ENCODE measurements around the gene NDRG4.
A peak's percentile ranks its signal among the peaks of the same experiment; 100 is the strongest.

The NDRG4 gene

DNA sequence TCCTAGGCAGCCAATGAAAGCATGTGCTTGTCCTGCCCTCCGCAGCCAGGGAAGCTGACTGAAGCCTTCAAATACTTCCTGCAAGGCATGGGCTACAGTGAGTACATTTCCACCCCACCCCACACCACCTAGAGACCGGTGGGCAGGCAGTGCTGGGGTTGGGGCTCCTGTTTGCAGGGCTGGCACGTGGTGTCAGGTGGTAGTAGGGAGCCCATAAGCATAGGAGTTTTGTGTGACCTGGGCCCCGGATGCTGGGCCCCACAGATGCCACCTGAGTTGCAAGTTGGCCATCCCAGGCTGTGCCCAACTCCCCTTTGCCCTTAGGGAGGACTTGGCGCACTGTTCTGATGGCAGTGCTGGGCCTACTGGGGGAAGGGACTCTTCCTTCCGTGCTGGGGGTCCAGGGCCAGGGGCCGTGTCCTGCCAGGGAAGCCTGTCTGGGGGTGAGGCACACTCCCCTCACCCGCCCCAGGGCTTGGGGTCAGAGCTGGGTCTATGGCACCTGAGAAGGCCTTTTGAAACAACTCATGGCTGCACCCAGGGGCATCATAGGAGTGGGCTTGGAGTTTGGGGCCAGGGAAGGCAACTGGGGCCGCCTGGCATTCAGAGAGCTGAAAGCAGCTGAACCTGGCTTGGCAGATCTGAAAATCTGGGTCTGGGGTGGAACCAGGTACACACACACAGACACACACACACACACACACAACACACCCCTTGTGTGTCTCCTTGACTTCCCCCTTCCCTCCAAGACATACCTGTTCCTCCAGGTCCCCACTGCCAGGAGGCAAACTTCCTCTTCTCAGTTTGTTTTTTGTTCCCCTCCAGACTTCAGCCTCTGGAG is 9.5 kb downstream of the NDRG4 start:
- no peaks in the 10 kb centered on the region for H3K9me3 Mint-ChIP-seq
- ATAC-seq (no peak), DNase-seq (no peak)
- no peaks in the 10 kb centered on the region for H3K27me3 Mint-ChIP-seq
- no peak overlapping the region for H3K4me3 Mint-ChIP-seq
- H3K4me1 Mint-ChIP-seq = peaks cover 31% of the 10 kb centered on the region
- H3K27ac Mint-ChIP-seq = peak overlapping the region; percentile 13 to 43

GRCh38 chr16:58510097-58510775 is 10.3 kb downstream of the NDRG4 start:
- DNase-seq (no peak), ATAC-seq (no peak)
- H3K4me3 Mint-ChIP-seq = no peak overlapping the region
- no peaks in the 10 kb centered on the region for H3K27me3 Mint-ChIP-seq
- H3K4me1 Mint-ChIP-seq = peaks cover 39% of the 10 kb centered on the region
- H3K9me3 Mint-ChIP-seq = no peaks in the 10 kb centered on the region
- peak overlapping the region; percentile 13 to 43 for H3K27ac Mint-ChIP-seq

DNA sequence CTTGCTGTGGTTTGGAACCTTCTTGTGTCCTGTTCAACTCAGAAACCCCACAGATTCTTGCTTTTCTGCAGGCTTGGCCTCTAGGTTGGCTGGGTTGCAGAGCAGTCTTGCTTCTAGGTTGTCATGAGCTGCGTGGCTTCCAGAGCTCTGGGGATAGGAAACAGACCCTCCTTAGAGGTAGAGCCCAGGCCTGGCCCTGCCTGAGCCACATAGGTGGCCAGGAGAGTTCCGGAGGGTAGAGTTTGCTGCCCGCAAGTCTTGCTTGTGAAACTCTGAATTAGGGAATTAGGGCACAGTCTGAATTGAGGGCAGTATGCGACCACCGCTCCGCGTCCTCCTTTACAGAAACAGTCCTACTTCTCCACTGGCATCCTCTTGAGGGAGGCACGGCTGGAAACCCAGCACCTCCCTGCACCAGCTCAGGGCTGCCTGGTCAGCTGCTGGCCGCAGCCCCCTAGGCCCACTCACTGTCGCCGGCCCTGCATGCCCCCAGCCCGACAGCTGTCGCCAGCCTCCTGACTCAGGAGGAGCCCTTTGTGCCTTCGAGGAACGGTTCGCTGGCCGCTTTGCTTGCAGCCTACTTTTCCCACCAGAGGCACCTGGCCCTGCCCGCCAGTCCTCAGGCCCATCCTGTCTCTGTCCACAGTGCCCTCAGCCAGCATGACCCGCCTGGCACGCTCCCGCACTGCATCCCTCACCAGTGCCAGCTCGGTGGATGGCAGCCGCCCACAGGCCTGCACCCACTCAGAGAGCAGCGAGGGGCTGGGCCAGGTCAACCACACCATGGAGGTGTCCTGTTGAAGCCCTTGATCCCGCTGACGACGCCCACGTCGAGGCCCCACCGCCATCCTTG is 11.1 kb downstream of the NDRG4 start:
- Mint-ChIP-seq H3K4me3 (no peak overlapping the region), H3K27me3 (no peaks in the 10 kb centered on the region), H3K27ac (peak overlapping the region in 1 of 2 donors; percentile 42)

GRCh38 chr16:58511933-58512815 is 12.2 kb downstream of the NDRG4 start:
- H3K27me3 Mint-ChIP-seq = no peaks in the 10 kb centered on the region
- DNase-seq (peak; percentile 79 to 82), ATAC-seq (peak; percentile 37)
- H3K4me1 Mint-ChIP-seq = peaks cover 52% of the 10 kb centered on the region
- no peak overlapping the region for H3K4me3 Mint-ChIP-seq
- H3K9me3 Mint-ChIP-seq = no peaks in the 10 kb centered on the region
- peak overlapping the region; percentile 62 to 94 for H3K27ac Mint-ChIP-seq

More for the DNA sequence above, 11.1 kb downstream of the NDRG4 start:
- ATAC-seq (no peak), DNase-seq (peak in 1 of 2 donors; percentile 13)
- peaks cover 40% of the 10 kb centered on the region for H3K4me1 Mint-ChIP-seq
- H3K9me3 Mint-ChIP-seq = no peaks in the 10 kb centered on the region

GRCh38 chr16:58513874-58514273 is 13.9 kb downstream of the NDRG4 start:
- Mint-ChIP-seq H3K27ac (peak overlapping the region in 1 of 2 donors; percentile 21), H3K9me3 (no peaks in the 10 kb centered on the region), H3K4me3 (no peak overlapping the region), H3K27me3 (no peaks in the 10 kb centered on the region), H3K4me1 (peaks cover 62% of the 10 kb centered on the region)
- ATAC-seq (no peak), DNase-seq (no peak)

DNA sequence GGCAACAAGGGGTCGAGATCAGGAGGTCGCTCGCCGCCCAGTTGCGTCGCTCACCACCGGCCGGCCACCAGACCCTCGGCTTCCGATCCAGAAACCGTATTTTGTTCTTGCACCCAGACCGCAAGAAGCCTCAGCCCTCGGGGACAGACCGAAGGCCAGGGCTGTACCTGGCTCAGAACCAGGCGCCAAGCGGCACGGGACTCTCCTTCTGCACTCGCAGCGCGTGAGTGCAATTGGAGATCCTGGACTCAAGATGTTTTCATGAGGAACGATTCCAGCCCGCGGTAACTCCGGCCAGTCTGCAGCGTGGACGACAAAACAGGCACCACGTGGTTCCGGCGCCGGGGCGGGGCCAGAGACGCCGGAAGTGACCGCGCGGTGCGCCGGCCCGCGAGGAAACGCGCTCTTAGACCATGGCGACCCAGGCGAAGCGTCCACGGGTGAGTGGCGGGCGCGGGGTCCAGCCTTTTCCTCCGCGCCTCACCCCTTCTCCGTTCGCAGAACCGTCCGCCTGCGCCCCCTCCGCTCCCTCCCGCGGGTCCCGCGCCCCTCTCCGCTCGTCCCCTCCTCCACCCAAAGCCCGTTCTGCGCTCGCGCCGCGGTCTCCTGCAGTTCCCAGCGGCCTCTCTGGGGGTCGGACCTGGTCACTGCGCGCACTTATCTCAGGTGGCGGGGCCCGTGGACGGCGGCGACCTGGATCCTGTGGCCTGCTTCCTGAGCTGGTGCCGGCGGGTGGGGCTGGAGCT is 15.4 kb downstream of the NDRG4 start, which contains the start of gene SETD6:
Gene SETD6, plus strand, starts transcription at position 393 of the 746 bp plus-strand sequence. Its CDS starts 21 bp downstream, at position 414.
- no peaks in the 10 kb centered on the region for H3K9me3 Mint-ChIP-seq
- peak within 1 kb of the TSS; percentile 91 to 95 for H3K27ac Mint-ChIP-seq
- peak; percentile 73 to 80 for DNase-seq
- H3K4me1 Mint-ChIP-seq = peaks cover 69% of the 10 kb centered on the region
- H3K27me3 Mint-ChIP-seq = no peaks in the 10 kb centered on the region
- peak; percentile 83 for ATAC-seq
- peak within 1 kb of the TSS; percentile 89 to 95 for H3K4me3 Mint-ChIP-seq

DNA sequence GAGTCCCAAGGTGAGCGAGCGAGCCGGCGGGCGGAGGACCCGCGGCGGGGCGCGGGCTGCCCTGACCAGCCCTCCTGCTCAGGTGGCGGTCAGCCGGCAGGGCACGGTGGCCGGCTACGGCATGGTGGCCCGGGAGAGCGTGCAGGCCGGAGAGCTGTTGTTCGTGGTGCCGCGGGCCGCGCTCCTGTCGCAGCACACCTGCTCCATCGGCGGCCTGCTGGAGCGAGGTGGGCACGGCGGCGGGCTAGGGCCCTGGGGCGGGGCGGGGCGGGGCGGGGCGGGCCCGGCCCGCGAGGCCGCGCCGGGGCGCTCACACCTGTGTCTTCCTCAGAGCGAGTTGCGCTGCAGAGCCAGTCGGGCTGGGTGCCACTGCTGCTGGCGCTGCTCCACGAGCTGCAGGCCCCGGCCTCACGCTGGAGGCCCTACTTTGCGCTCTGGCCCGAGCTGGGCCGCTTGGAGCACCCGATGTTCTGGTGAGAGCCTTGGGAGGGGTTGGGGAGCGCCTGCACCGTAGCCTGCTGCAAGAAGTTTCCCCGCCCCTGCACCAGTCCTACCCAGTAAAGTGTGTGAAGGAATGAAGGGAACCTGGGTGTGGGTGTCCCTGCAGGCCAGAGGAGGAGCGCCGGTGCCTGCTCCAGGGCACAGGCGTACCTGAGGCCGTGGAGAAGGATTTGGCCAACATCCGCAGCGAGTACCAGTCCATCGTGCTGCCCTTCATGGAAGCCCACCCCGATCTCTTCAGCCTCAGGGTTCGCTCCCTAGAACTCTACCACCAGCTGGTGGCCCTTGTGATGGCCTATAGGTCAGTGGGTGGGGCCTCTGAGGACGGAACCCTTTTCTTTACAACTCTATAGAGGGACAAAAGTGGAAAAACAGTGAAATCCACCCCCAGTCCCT is 16.2 kb downstream of the NDRG4 start:
- ATAC-seq = peak; percentile 80
- Mint-ChIP-seq H3K4me3 (peak overlapping the region; percentile 89 to 95), H3K4me1 (peaks cover 69% of the 10 kb centered on the region), H3K9me3 (no peaks in the 10 kb centered on the region), H3K27me3 (no peaks in the 10 kb centered on the region), H3K27ac (peak overlapping the region; percentile 91 to 95)
- DNase-seq = peak; percentile 55 to 60

DNA sequence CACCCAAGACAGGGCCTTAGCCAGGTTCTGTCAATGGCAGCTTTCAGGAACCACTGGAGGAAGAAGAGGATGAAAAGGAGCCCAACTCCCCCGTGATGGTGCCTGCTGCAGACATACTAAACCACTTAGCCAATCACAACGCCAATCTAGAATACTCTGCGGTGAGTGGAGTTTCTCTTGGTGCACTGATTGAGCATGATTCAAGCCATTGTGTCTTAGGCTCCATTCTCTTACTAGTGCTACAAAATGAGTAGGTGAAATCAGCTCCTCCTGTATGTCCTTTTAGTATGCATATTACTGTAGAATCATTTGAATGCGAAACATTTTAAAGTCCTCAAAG is 16.8 kb downstream of the NDRG4 start:
- Mint-ChIP-seq H3K27me3 (no peaks in the 10 kb centered on the region), H3K9me3 (no peaks in the 10 kb centered on the region), H3K4me1 (peaks cover 64% of the 10 kb centered on the region), H3K27ac (peak overlapping the region in 1 of 2 donors; percentile 63), H3K4me3 (peak overlapping the region; percentile 76 to 95)
- no peak for ATAC-seq
- DNase-seq = no peak

DNA sequence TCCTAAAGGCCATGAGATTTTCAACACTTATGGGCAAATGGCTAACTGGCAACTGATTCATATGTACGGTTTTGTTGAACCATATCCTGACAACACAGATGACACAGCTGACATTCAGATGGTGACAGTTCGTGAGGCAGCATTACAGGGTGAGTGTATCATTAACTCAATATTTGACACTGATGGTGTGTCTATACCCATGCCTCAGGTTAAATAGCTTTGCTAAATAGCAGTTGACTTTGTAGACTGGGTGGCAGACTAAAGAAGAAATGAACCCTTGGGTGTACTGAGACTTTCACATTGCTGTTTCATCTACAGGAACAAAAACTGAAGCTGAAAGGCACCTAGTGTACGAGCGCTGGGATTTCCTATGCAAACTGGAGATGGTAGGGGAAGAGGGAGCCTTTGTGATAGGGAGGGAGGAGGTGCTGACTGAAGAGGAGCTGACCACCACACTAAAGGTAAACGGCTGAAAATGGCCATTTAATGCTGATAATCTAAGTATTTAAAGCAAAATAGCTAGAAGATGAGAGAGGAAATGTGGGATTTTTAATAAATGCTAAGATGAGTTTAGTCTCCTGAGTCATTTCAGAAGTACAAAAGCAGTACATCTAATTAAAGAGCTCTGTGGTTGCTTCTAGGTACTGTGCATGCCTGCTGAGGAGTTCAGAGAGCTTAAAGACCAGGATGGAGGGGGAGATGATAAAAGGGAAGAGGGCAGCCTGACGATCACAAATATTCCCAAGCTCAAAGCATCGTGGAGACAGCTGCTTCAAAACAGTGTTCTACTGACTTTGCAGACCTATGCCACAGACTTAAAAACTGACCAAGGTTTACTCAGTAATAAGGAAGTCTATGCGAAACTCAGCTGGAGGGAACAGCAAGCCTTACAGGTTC is 18.4 kb downstream of the NDRG4 start:
- Mint-ChIP-seq H3K27me3 (no peaks in the 10 kb centered on the region), H3K4me3 (no peak overlapping the region), H3K4me1 (peaks cover 48% of the 10 kb centered on the region), H3K27ac (peak overlapping the region; percentile 64 to 83), H3K9me3 (no peaks in the 10 kb centered on the region)
- ATAC-seq = no peak
- DNase-seq = no peak

DNA sequence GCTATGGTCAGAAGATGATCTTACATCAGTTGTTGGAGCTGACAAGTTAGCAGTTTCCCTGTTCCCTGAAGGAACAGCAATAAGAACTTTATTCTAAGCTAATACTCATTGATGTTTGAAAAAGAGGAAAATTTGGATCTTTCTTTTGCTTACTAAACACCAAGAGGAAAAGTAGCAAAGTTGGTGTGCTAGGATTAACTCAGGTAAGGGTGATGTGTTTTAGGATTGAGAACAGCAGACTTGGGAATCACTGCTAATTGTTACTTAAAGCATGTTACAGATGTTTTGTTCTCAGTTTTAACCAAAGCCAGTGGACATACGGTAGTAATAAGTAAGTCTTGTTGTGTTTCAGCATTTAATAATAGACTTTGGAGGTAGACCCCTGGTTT is 19.0 kb downstream of the NDRG4 start:
- no peak for ATAC-seq
- Mint-ChIP-seq H3K4me1 (peaks cover 42% of the 10 kb centered on the region), H3K27ac (no peak overlapping the region), H3K27me3 (no peaks in the 10 kb centered on the region), H3K9me3 (no peaks in the 10 kb centered on the region), H3K4me3 (no peak overlapping the region)
- no peak for DNase-seq

GRCh38 chr16:58519707-58520106 is 19.8 kb downstream of the NDRG4 start:
- no peak for ATAC-seq
- no peak overlapping the region for H3K27ac Mint-ChIP-seq
- no peak overlapping the region for H3K4me3 Mint-ChIP-seq

GRCh38 chr16:58530179-58530578 is 30.2 kb downstream of the NDRG4 start:
- no peaks in the 10 kb centered on the region for H3K9me3 Mint-ChIP-seq
- ATAC-seq = no peak
- no peak for DNase-seq
- H3K27ac Mint-ChIP-seq = no peak overlapping the region
- no peak overlapping the region for H3K4me3 Mint-ChIP-seq
- H3K4me1 Mint-ChIP-seq = peaks cover 6% of the 10 kb centered on the region
- no peaks in the 10 kb centered on the region for H3K27me3 Mint-ChIP-seq

More at GRCh38 chr16:58519707-58520106, 19.8 kb downstream of the NDRG4 start:
- Mint-ChIP-seq H3K9me3 (no peaks in the 10 kb centered on the region), H3K4me1 (peaks cover 36% of the 10 kb centered on the region), H3K27me3 (no peaks in the 10 kb centered on the region)
- DNase-seq = no peak

Measured in stimulated activated naive CD8-positive, alpha-beta T cell treated with anti-CD3 and anti-CD28 coated beads, Interleukin-15, amount 100 ng/mL, for 72 hours (primary cell).